H1 (cell line): Measurements from ENCODE around the gene GBX1. TPM values are rescaled to one million over a fixed set of nuclear protein-coding genes. Genes with fewer than 3 reads are reported as not detected.

Experiments used
- CTCF ChIA-PET: fragments of 300-600 bp; sonication (Branson Sonifier 250); formaldehyde crosslinking; loops from one replicate; lab custom pipeline; 2021; ENCODE audit not compliant: partially characterized antibody; lab: Charles Lee
- POLR2A ChIA-PET: fragments of 300-600 bp; sonication (Branson Sonifier 250); formaldehyde crosslinking; loops from one replicate; lab custom pipeline; 2021; ENCODE audit warnings: inconsistent platforms; ENCODE audit not compliant: partially characterized antibody; lab: Charles Lee
- DNase-seq, 2 experiments: peaks; one replicate each; pipeline versions ENCODE4 v3.0.0 to v3.0.0-alpha.2; 2010 to 2022; ENCODE audit warnings: low spot score in 2 of 2, low read depth in 1 of 2, mixed read lengths in 1 of 2
- FAIRE-seq: peaks from 2 replicates; lab custom pipeline; 2011; peaks lifted over from hg19 to GRCh38; lab: Jason Lieb, UNC
- H2AFZ ChIP-seq: 2 replicates; pipeline ENCODE4 v1.8.1; 2012; ENCODE audit warnings: low read length, inconsistent platforms
- H2AK5ac ChIP-seq: 2 replicates; pipeline ENCODE4 v1.6.1; 2013; ENCODE audit warnings: low read depth, low read length
- H2BK120ac ChIP-seq: replicated peaks from 2 replicates; pipeline ENCODE3; 2013; ENCODE audit warnings: low read depth, low read length, inconsistent platforms
- H2BK12ac ChIP-seq: 2 replicates; pipeline ENCODE4 v1.6.1; 2013; ENCODE audit warnings: low read depth, low read length
- H2BK15ac ChIP-seq: 2 replicates; pipeline ENCODE4 v1.6.1; 2013; ENCODE audit warnings: low read length
- H2BK20ac ChIP-seq: 2 replicates; pipeline ENCODE4 v1.6.1; 2013; ENCODE audit warnings: low read length
- H2BK5ac ChIP-seq: 2 replicates; pipeline ENCODE4 v1.6.1; 2013; ENCODE audit warnings: low read depth, low read length
- H3K14ac ChIP-seq: 2 replicates; pipeline ENCODE4 v1.6.1; 2013; ENCODE audit warnings: inconsistent platforms; ENCODE audit not compliant: insufficient read length
- H3K18ac ChIP-seq: 2 replicates; pipeline ENCODE4 v1.6.1; 2013; ENCODE audit warnings: low read length; ENCODE audit errors: extremely low read depth
- H3K23ac ChIP-seq: 2 replicates; pipeline ENCODE4 v1.6.1; 2013; ENCODE audit warnings: inconsistent platforms; ENCODE audit not compliant: insufficient read length
- H3K23me2 ChIP-seq: 2 replicates; pipeline ENCODE4 v1.6.1; 2013; ENCODE audit warnings: low read depth, low read length
- H3K27ac ChIP-seq: 2 replicates; pipeline ENCODE4 v1.6.1; 2011; ENCODE audit warnings: low read depth, low read length, inconsistent platforms
- H3K27me3 ChIP-seq, 4 experiments: replicated peaks in 1 of 4; 1 replicate in 1 of 4; 2 replicates in 3 of 4; pipeline versions ENCODE4 v1.6.1 to v1.8.1; 2011 to 2013; ENCODE audit warnings: low read length in 3 of 4, mild to moderate bottlenecking in 3 of 4, inconsistent platforms in 2 of 4, mixed read lengths in 2 of 4, moderate library complexity in 1 of 4; ENCODE audit not compliant: control insufficient read depth in 3 of 4, insufficient read depth in 3 of 4; ENCODE audit errors: extremely low read depth in 1 of 4
- H3K36me3 ChIP-seq, 4 experiments: 2 replicates each; pipeline versions ENCODE4 v1.6.1 to v1.8.1; 2011 to 2013; ENCODE audit warnings: mild to moderate bottlenecking in 4 of 4, low read length in 3 of 4, moderate library complexity in 2 of 4, control low read depth in 1 of 4, inconsistent platforms in 1 of 4; ENCODE audit not compliant: insufficient read depth in 4 of 4, control insufficient read depth in 2 of 4
- H3K4ac ChIP-seq: replicated peaks from 2 replicates; pipeline ENCODE3; 2013; ENCODE audit warnings: low read length, low read depth, mixed read lengths, inconsistent platforms; ENCODE audit not compliant: insufficient read length
- H3K4me1 ChIP-seq, 4 experiments: replicated peaks in 1 of 4; 1 replicate in 1 of 4; 2 replicates in 3 of 4; pipeline versions ENCODE4 v1.6.1 to v1.8.1; 2011 to 2013; ENCODE audit warnings: low read length in 3 of 4, inconsistent platforms in 2 of 4, mixed read lengths in 1 of 4; ENCODE audit not compliant: insufficient read depth in 4 of 4, control insufficient read depth in 3 of 4
- H3K4me2 ChIP-seq, 2 experiments: 2 replicates each; pipeline versions ENCODE4 v1.6.1 to v1.8.1; 2011 to 2013; ENCODE audit warnings: low read depth in 2 of 2, low read length in 2 of 2, control low read depth in 1 of 2, inconsistent platforms in 1 of 2, mild to moderate bottlenecking in 1 of 2; ENCODE audit not compliant: insufficient read depth in 1 of 2
- H3K4me3 ChIP-seq, 4 experiments: fragments of 200-600, 300-600 bp in 1 of 4; sonication (generic), shearing (Covaris generic), sonication (Bioruptor Twin) in 1 of 4; 2 replicates each; pipeline versions ENCODE4 v1.5.1 to v1.8.1; 2011 to 2016; ENCODE audit warnings: low read length in 4 of 4, low read depth in 3 of 4, control low read depth in 2 of 4, inconsistent platforms in 2 of 4, mild to moderate bottlenecking in 2 of 4, mixed read lengths in 1 of 4, moderate library complexity in 1 of 4; ENCODE audit not compliant: insufficient read depth in 2 of 4; ENCODE audit errors: extremely low read depth in 1 of 4
- H3K56ac ChIP-seq: replicated peaks from 2 replicates; pipeline ENCODE3; 2013; ENCODE audit warnings: low read depth, mild to moderate bottlenecking, mixed read lengths, low read length, inconsistent platforms; ENCODE audit not compliant: insufficient read length
- H3K79me1 ChIP-seq: 2 replicates; pipeline ENCODE4 v1.6.1; 2013; ENCODE audit warnings: low read depth, low read length, control low read depth
- H3K79me2 ChIP-seq, 2 experiments: 2 replicates each; pipeline versions ENCODE4 v1.6.1 to v1.8.1; 2012 to 2013; ENCODE audit warnings: low read length in 2 of 2, mild to moderate bottlenecking in 2 of 2, inconsistent platforms in 1 of 2; ENCODE audit not compliant: insufficient read depth in 2 of 2, control insufficient read depth in 1 of 2
- H3K9ac ChIP-seq, 4 experiments: replicated peaks in 1 of 4; 1 replicate in 1 of 4; 2 replicates in 3 of 4; pipeline versions ENCODE4 v1.6.1 to v1.8.1; 2011 to 2013; ENCODE audit warnings: low read depth in 3 of 4, low read length in 3 of 4, control low read depth in 2 of 4, mild to moderate bottlenecking in 2 of 4, moderate library complexity in 2 of 4, inconsistent platforms in 1 of 4; ENCODE audit errors: extremely low read depth in 1 of 4
- H3K9me3 ChIP-seq, 2 experiments: 2 replicates each; pipeline versions ENCODE4 v1.6.1 to v1.8.1; 2012 to 2013; ENCODE audit warnings: mild to moderate bottlenecking in 2 of 2, moderate library complexity in 2 of 2, control low read depth in 1 of 2, inconsistent platforms in 1 of 2, low read depth in 1 of 2, low read length in 1 of 2, mixed read lengths in 1 of 2; ENCODE audit not compliant: insufficient read depth in 2 of 2
- H4K20me1 ChIP-seq, 2 experiments: replicated peaks in 1 of 2; 2 replicates each; pipeline versions ENCODE3 to v1.8.1; 2011 to 2013; ENCODE audit warnings: inconsistent platforms in 2 of 2, low read length in 2 of 2, mild to moderate bottlenecking in 1 of 2; ENCODE audit not compliant: insufficient read depth in 2 of 2, control insufficient read depth in 1 of 2
- H4K5ac ChIP-seq: 2 replicates; pipeline ENCODE4 v1.6.1; 2013; ENCODE audit warnings: low read length, low read depth, mixed read lengths, inconsistent platforms; ENCODE audit not compliant: insufficient read length
- H4K8ac ChIP-seq: 2 replicates; pipeline ENCODE4 v1.8.0; 2013; ENCODE audit warnings: mild to moderate bottlenecking, moderate library complexity, low read length, inconsistent platforms; ENCODE audit not compliant: insufficient read depth; ENCODE audit errors: extremely low read depth
- H4K91ac ChIP-seq: replicated peaks from 2 replicates; pipeline ENCODE3; 2013; ENCODE audit warnings: low read length, mixed read lengths, inconsistent platforms; ENCODE audit not compliant: insufficient read length
- BRCA1 ChIP-seq: IDR thresholded peaks from 2 replicates; pipeline ENCODE4 v1.6.1; 2012; ENCODE audit warnings: low read depth, low read length, improper control_type of control experiment
- CEBPB ChIP-seq: IDR thresholded peaks from 2 replicates; pipeline ENCODE4 v1.6.1; 2012; ENCODE audit warnings: low read depth, low read length
- E2F6 ChIP-seq: IDR thresholded peaks from 2 replicates; pipeline ENCODE4 v1.6.1; 2012; ENCODE audit warnings: inconsistent platforms
- EGR1 ChIP-seq: IDR thresholded peaks from 2 replicates; pipeline ENCODE4 v1.6.1; 2011; ENCODE audit warnings: low read depth, low read length, borderline replicate concordance
- GTF2F1 ChIP-seq: IDR thresholded peaks from 2 replicates; pipeline ENCODE4 v1.6.1; 2012; ENCODE audit warnings: low read depth, low read length, improper control_type of control experiment, borderline replicate concordance
- RAD21 ChIP-seq, 2 experiments: IDR thresholded peaks in 1 of 2; conservative IDR thresholded peaks in 1 of 2; 2 replicates each; pipeline ENCODE4 v1.6.1; 2011; ENCODE audit warnings: low read depth in 2 of 2, low read length in 2 of 2, improper control_type of control experiment in 1 of 2, inconsistent platforms in 1 of 2, mild to moderate bottlenecking in 1 of 2, moderate library complexity in 1 of 2
- TCF12 ChIP-seq: IDR thresholded peaks from 2 replicates; pipeline ENCODE4 v1.6.1; 2011; ENCODE audit warnings: low read depth, mild to moderate bottlenecking, low read length
- TEAD4 ChIP-seq: IDR thresholded peaks from 2 replicates; pipeline ENCODE4 v1.6.1; 2012; ENCODE audit warnings: low read depth, low read length, inconsistent platforms, mixed read lengths
- WGBS, 2 experiments: shearing (Covaris generic) in 1 of 2; methylation state at CpG; one replicate each; pipeline versions ENCODE4 v1.1.6 to v1.1.7; 2013 to 2015; ENCODE audit warnings: low lambda C conversion rate in 2 of 2, mixed read lengths in 2 of 2, inconsistent platforms in 1 of 2, low coverage in 1 of 2, missing lambda C conversion rate in 1 of 2; ENCODE audit not compliant: insufficient replicate concordance in 2 of 2, insufficient coverage in 1 of 2, insufficient read length in 1 of 2; ENCODE audit errors: extremely low coverage in 1 of 2, missing lambda C conversion rate in 1 of 2; 5-methylcytosine and 5-hydroxymethylcytosine counted together
- polyA plus RNA-seq, 7 experiments: library from polyadenylated mRNA; depleted of rRNA in 3 of 7; stranded (reverse) in 5 of 7; unstranded in 2 of 7; fragments of >200 nt in 5 of 7; fragments of 200-250 nt in 2 of 7; gene quantifications; 1 replicate in 5 of 7; 2 replicates in 1 of 7; 4 replicates in 1 of 7; pipeline versions ENCODE4 v1.2.1 to v1.2.3, GENCODE V29; 2011 to 2013; ENCODE audit warnings: missing spikeins in 2 of 7, mixed read lengths in 2 of 7
- total RNA-seq: library from RNA; stranded (reverse); fragmentation: NEBNext Ultra II Directional; extraction: Animal tissue kit (Norgen Biotek cat#: 25700); gene quantifications from 2 replicates; pipeline ENCODE4 v1.2.1, GENCODE V29; 2021

Gene GBX1
- total and polyA plus RNA-seq, 2 of the 8 experiments (the other 6 are each of a cell fraction or from before 2014, with no cell fraction given) = not detected

- H4K91ac ChIP-seq = no peak overlapping the region
- no peak for DNase-seq
- no peak overlapping the region for H3K14ac ChIP-seq
- no peak overlapping the region for H3K4me2 ChIP-seq
- peak overlapping the region; percentile 28; the same call in 1 of the 2 replicates for H4K8ac ChIP-seq
- H2BK120ac ChIP-seq = no peak overlapping the region
- TF ChIP-seq CEBPB (peak; percentile 63), E2F6 (peak; percentile 39; the same call in 1 of the 2 replicates), TEAD4 (no peak), TCF12 (0 out of 2 replicates have a peak, but pooled peaks have one; percentile 30), EGR1 (no peak), RAD21 (IDR thresholded peaks at IDR 0.05 in 1 of 2, conservative IDR thresholded peaks at IDR 0.05 in 1 of 2; ENCODE audit: low read depth in 2 of 2, low read length in 2 of 2) (peak; percentile 11 to 42; a peak in 3 of 4 replicates), GTF2F1 (no peak), BRCA1 (no peak)
- peaks cover 0 to 12% (median 3%) of the 10 kb centered on the region in 4 experiments; a peak in 3 of 7 replicates for H3K4me1 ChIP-seq
- no peak overlapping the region for H2BK5ac ChIP-seq
- H2BK15ac ChIP-seq = no peak overlapping the region
- peaks cover 5% of the 10 kb centered on the region; the same call in 1 of the 2 replicates for H3K23me2 ChIP-seq
- CTCF ChIA-PET = interaction anchor here (0.6 to 2.3 kb wide), 7 partner anchors 8 to 202 kb away, joined by 3 to 7 read pairs (median 4); partner anchors contain the start of gene ASB10
- no peak overlapping the region for H2BK20ac ChIP-seq
- H3K79me2 ChIP-seq = no peaks in the 10 kb centered on the region
- POLR2A ChIA-PET = interaction anchor here (0.9 to 1.6 kb wide), 3 partner anchors 13 to 15 kb away, joined by 3 to 5 read pairs (median 4); no protein-coding TSS in a partner anchor
- H4K5ac ChIP-seq = no peak overlapping the region
- no peak overlapping the region for H3K4me3 ChIP-seq
- 72% methylated on average over 19 of the region's 19 CpGs; no CpG with 5 or more reads in 1 of the 2 experiments for WGBS, 2 experiments
- no peak overlapping the region for H3K9ac ChIP-seq
- no peak overlapping the region for H2AFZ ChIP-seq
- H4K20me1 ChIP-seq = no peaks in the 10 kb centered on the region
- no peak overlapping the region for H2BK12ac ChIP-seq
- no peak overlapping the region for H2AK5ac ChIP-seq
- H3K18ac ChIP-seq = no peak overlapping the region
- H3K79me1 ChIP-seq = no peaks in the 10 kb centered on the region
- peaks cover 0 to 13% (median 0%) of the 10 kb centered on the region in 4 experiments; a peak in 2 of 7 replicates for H3K27me3 ChIP-seq
- no peaks in the 10 kb centered on the region for H3K36me3 ChIP-seq
- FAIRE-seq = no peak
- no peak overlapping the region for H3K4ac ChIP-seq
- no peak overlapping the region for H3K27ac ChIP-seq
- no peaks in the 10 kb centered on the region for H3K9me3 ChIP-seq
- no peak overlapping the region for H3K56ac ChIP-seq
- no peak overlapping the region for H3K23ac ChIP-seq
Observed at GRCh38 chr7:151195616-151196450, 28.3 kb upstream of the GBX1 start.
